Measurements from ENCODE around the gene TBX3. TPM values are rescaled to one million over a fixed set of nuclear protein-coding genes. Genes with fewer than 3 reads are reported as not detected.
"Not testable (repeated sequence)": the region's sequence is repeated elsewhere in the genome, so short reads cannot be mapped to it uniquely, and the experiment has no call there.

The TBX3 gene
- 1 to 10 TPM; 4.2 to 7.6 TPM for total RNA-seq

GRCh38 chr12:114684098-114684869 is at the start of gene TBX3:
Gene TBX3 (minus strand): TSS chr12:114684175. CDS start chr12:114683200, 975 bp downstream.
- Histone ChIP-seq H3K27me3 (peaks cover 0 to 48% of the 10 kb centered on the region in 2 donors), H3K4me1 (peaks cover 36% of the 10 kb centered on the region), H3K4me3 (peak within 1 kb of the TSS in 1 of 2 donors; percentile 13), H3K9me3 (no peaks in the 10 kb centered on the region), H3K27ac (peak within 1 kb of the TSS; percentile 27 to 55 (median 35)), H3K36me3 (replicated peaks in 1 of 2; ENCODE audit: insufficient read depth in 1 of 2, low read depth in 2 of 2) (no peaks in the 10 kb centered on the region)
- DNase-seq (peak; percentile 72 to 81 (median 80)), ATAC-seq (peak; percentile 80)
- peak; percentile 44 to 63 (median 60) for TF ChIP-seq POLR2A (IDR thresholded peaks at IDR 0.05)
- TF ChIP-seq CTCF (IDR thresholded peaks at IDR 0.05) = peak in 6 of 7 experiments; percentile 36 to 49 (median 41)
- intact Hi-C loops (cut with DNase I) = no loop called here
- WGBS, 2 donors = 1% methylated on average over 35 to 75 of the region's 76 CpGs

- H3K27ac ChIP-seq = no peak overlapping the region
- intact Hi-C loops (cut with DNase I) = no loop called here
- 31 to 41% methylated on average over 2 to 4 of the region's 4 CpGs for WGBS, 2 donors
- no peak for TF ChIP-seq POLR2A (IDR thresholded peaks at IDR 0.05)
- TF ChIP-seq CTCF (IDR thresholded peaks at IDR 0.05) = no peak
- no peak for DNase-seq
- ATAC-seq = no peak
- H3K9me3 ChIP-seq = no peaks in the 10 kb centered on the region
- peaks cover 0 to 9% of the 10 kb centered on the region in 2 donors for H3K27me3 ChIP-seq
- peaks cover 6% of the 10 kb centered on the region for H3K4me1 ChIP-seq
- no peak overlapping the region for H3K4me3 ChIP-seq
- H3K36me3 ChIP-seq (replicated peaks in 1 of 2; ENCODE audit: insufficient read depth in 1 of 2, low read depth in 2 of 2) = no peaks in the 10 kb centered on the region
Observed at GRCh38 chr12:114732426-114733030, 48.6 kb upstream of the TBX3 start.

- no peak overlapping the region for H3K27ac ChIP-seq
- WGBS, 2 donors = 47 to 58% methylated on average over 3 of the region's 3 CpGs
- no peak for DNase-seq
- TF ChIP-seq CTCF (IDR thresholded peaks at IDR 0.05) = no peak
- TF ChIP-seq POLR2A (IDR thresholded peaks at IDR 0.05) = no peak
- ATAC-seq = no peak
- no peaks in the 10 kb centered on the region for H3K9me3 ChIP-seq
- H3K4me1 ChIP-seq = no peaks in the 10 kb centered on the region
- intact Hi-C loops (cut with DNase I) = no loop called here
- H3K4me3 ChIP-seq = no peak overlapping the region
- H3K36me3 ChIP-seq (replicated peaks in 1 of 2; ENCODE audit: insufficient read depth in 1 of 2, low read depth in 2 of 2) = no peaks in the 10 kb centered on the region
- H3K27me3 ChIP-seq = peaks cover 0 to 7% of the 10 kb centered on the region in 2 donors
Observed at GRCh38 chr12:114729731-114730130, 45.8 kb upstream of the TBX3 start.

GRCh38 chr12:114726092-114726710 is 42.2 kb upstream of the TBX3 start:
- ATAC-seq (no peak), DNase-seq (no peak)
- no peak overlapping the region for H3K4me3 ChIP-seq
- no peaks in the 10 kb centered on the region for H3K9me3 ChIP-seq
- H3K4me1 ChIP-seq = no peaks in the 10 kb centered on the region
- TF ChIP-seq CTCF (IDR thresholded peaks at IDR 0.05) (no peak), POLR2A (IDR thresholded peaks at IDR 0.05) (no peak)
- H3K36me3 ChIP-seq (replicated peaks in 1 of 2; ENCODE audit: insufficient read depth in 1 of 2, low read depth in 2 of 2) = no peaks in the 10 kb centered on the region
- H3K27ac ChIP-seq = no peak overlapping the region
- WGBS, 2 donors = 28 to 43% methylated on average over 7 of the region's 7 CpGs
- no peaks in the 10 kb centered on the region for H3K27me3 ChIP-seq
- intact Hi-C loops (cut with DNase I) = no loop called here

- H3K4me3 ChIP-seq; H3K4me1 ChIP-seq; ATAC-seq; H3K27me3 ChIP-seq; H3K36me3 ChIP-seq (replicated peaks in 1 of 2; ENCODE audit: insufficient read depth in 1 of 2, low read depth in 2 of 2); intact Hi-C loops (cut with DNase I); H3K27ac ChIP-seq; DNase-seq; H3K9me3 ChIP-seq: not testable (repeated sequence)
- WGBS, 2 donors = 78 to 90% methylated on average over 5 of the region's 5 CpGs
Observed at GRCh38 chr12:114722176-114722575, 38.2 kb upstream of the TBX3 start.
